ENCODE data around the gene FIS1.
"Not testable (repeated sequence)": the region's sequence is repeated elsewhere in the genome, so short reads cannot be mapped to it uniquely, and the experiment has no call there.

The FIS1 gene

DNA sequence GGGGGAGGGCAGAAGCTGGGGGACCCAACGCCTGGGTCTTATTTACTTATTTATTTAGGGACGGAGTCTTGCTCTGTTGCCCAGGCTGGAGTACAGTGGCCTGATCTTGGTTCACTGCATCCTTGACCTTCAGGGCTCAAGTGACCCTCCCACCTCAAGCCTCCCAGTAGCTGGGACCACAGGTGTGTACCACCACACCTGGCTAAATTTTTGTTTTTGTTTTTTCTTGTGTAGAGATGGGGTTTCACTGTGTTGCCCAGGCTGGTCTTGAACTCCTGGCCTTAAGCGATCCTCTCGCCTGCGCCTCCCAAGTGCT, 42.3 kb downstream of the FIS1 start:
- DNase-seq = no peak

- peak in 1 of 3 experiments; percentile 10 for DNase-seq
Measured at GRCh38 chr7:101201695-101202602, 42.9 kb downstream of the FIS1 start.

- DNase-seq = no peak
Measured at GRCh38 chr7:101200862-101201599, 43.9 kb downstream of the FIS1 start, which contains the start of gene MOGAT3. Gene MOGAT3, minus strand, starts transcription at chr7:101201036. Its CDS starts 182 bp downstream, at chr7:101200854.

GRCh38 chr7:101200504-101200861, 44.4 kb downstream of the FIS1 start:
- DNase-seq = no peak

DNA sequence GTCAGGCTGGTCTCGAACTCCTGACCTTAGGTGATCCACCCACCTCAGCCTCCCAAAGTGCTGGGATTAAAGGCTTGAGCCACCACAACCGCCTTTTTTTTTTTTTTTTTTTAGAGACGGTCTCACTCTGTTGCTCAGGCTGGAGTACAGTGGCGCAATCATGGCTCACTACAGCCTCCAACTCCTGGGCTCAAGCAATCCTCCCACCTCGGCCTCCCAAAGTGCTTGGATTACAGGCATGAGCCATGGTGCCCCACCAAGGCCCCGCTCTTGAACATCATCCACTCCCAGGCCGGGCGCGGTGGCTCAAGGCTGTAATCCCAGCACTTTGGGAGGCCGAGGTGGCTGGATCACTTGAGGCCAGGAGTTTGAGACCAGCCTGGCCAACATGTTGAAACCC, 45.4 kb downstream of the FIS1 start:
- not testable (repeated sequence) for DNase-seq

GRCh38 chr7:101198476-101198875, 46.4 kb downstream of the FIS1 start:
- DNase-seq = no peak

GRCh38 chr7:101197991-101198390, 46.9 kb downstream of the FIS1 start:
- no peak for DNase-seq

DNA sequence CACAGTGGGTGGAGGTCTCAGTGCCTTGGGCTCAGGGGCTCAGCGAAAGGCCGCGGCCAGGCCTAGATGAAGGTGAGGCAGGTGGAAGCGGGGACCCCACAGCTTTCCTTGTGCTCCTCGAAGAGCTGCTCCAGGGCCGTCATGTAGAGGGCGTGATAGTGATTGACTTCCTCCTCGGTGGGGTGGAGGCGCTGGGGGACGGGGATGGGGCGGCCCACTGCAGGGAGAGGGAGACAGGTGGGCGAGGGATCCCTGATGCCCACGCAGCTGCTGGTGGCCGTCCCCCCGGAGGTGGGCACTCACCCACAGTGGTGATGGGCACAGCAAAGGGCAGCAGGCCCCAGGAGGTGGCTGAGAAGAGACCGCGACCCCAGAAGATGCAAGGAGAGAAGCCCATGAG, 49.0 kb downstream of the FIS1 start:
- DNase-seq = no peak

All from NCI-H1417 (cell line).